Retinal pigment epithelial cell (primary cell): ENCODE results near the gene ZCCHC7.

Source experiments
- DNase-seq: peaks from one replicate; pipeline ENCODE4 v3.0.0-alpha.2; 2010; ENCODE audit warnings: low read depth
- H3K4me3 ChIP-seq: 2 replicates; pipeline ENCODE4 v1.5.1; 2011; ENCODE audit warnings: mild to moderate bottlenecking, low read length, control low read depth, moderate library complexity
- CTCF ChIP-seq: conservative IDR thresholded peaks from 2 replicates; pipeline ENCODE4 v1.5.1; 2011; ENCODE audit warnings: low read depth, low read length, control low read depth, inconsistent platforms

ZCCHC7 gene

GRCh38 chr9:37381094-37381741 is 260.8 kb downstream of the ZCCHC7 start:
- TF ChIP-seq CTCF = no peak
- H3K4me3 ChIP-seq = no peak overlapping the region
- no peak for DNase-seq

GRCh38 chr9:37382161-37382981 is 262.0 kb downstream of the ZCCHC7 start:
- DNase-seq = no peak
- H3K4me3 ChIP-seq = no peak overlapping the region
- no peak for TF ChIP-seq CTCF

GRCh38 chr9:37382982-37383357 is 262.6 kb downstream of the ZCCHC7 start:
- no peak for DNase-seq
- TF ChIP-seq CTCF = no peak
- no peak overlapping the region for H3K4me3 ChIP-seq

- no peak overlapping the region for H3K4me3 ChIP-seq
- no peak for DNase-seq
- TF ChIP-seq CTCF = no peak
These were observed 263.0 kb downstream of the ZCCHC7 start for GRCh38 chr9:37383393-37383792.

GRCh38 chr9:37383876-37384746 is 263.7 kb downstream of the ZCCHC7 start:
- TF ChIP-seq CTCF = no peak

GRCh38 chr9:37385286-37385685 is 264.9 kb downstream of the ZCCHC7 start:
- TF ChIP-seq CTCF = no peak
- H3K4me3 ChIP-seq = no peak overlapping the region
- no peak for DNase-seq

More at GRCh38 chr9:37383876-37384746, 263.7 kb downstream of the ZCCHC7 start:
- no peak overlapping the region for H3K4me3 ChIP-seq
- DNase-seq = no peak
